ENCODE results near the gene R3HDM2.

R3HDM2 gene

GRCh38 chr12:57260366-57260765, 170.5 kb downstream of the R3HDM2 start:
- DNase-seq, result no peak

- DNase-seq, result no peak
These were observed 171.6 kb downstream of the R3HDM2 start for GRCh38 chr12:57258977-57259970.

GRCh38 chr12:57255916-57256315, 174.9 kb downstream of the R3HDM2 start:
- DNase-seq, result no peak

GRCh38 chr12:57254506-57255280, 176.2 kb downstream of the R3HDM2 start:
- DNase-seq, result no peak

GRCh38 chr12:57250956-57251355, 179.9 kb downstream of the R3HDM2 start, which contains the start of gene STAC3:
Gene STAC3, minus strand, starts transcription at chr12:57251187. Its CDS starts 1,551 bp downstream, at chr12:57249636.
- DNase-seq, result no peak

- DNase-seq, result no peak
These were observed 180.3 kb downstream of the R3HDM2 start for GRCh38 chr12:57250541-57250940.

GRCh38 chr12:57248934-57249742, 181.7 kb downstream of the R3HDM2 start:
- peak; percentile 83 for DNase-seq

GRCh38 chr12:57247041-57247440, 183.8 kb downstream of the R3HDM2 start:
- DNase-seq, result no peak

- DNase-seq, result no peak
These were observed 186.5 kb downstream of the R3HDM2 start for GRCh38 chr12:57244312-57244696.

GRCh38 chr12:57243521-57244311, 187.1 kb downstream of the R3HDM2 start:
- DNase-seq, result peak; percentile 68

- no peak for DNase-seq
These were observed 188.0 kb downstream of the R3HDM2 start for GRCh38 chr12:57242691-57243454.

GRCh38 chr12:57242329-57242690, 188.5 kb downstream of the R3HDM2 start:
- DNase-seq, result no peak

- no peak for DNase-seq
These were observed 189.2 kb downstream of the R3HDM2 start for GRCh38 chr12:57241402-57242310.

- no peak for DNase-seq
These were observed 189.9 kb downstream of the R3HDM2 start for GRCh38 chr12:57240926-57241401.

GRCh38 chr12:57240066-57240921, 190.5 kb downstream of the R3HDM2 start:
- DNase-seq, result peak; percentile 53

- no peak for DNase-seq
These were observed 191.2 kb downstream of the R3HDM2 start for GRCh38 chr12:57239587-57240065.

GRCh38 chr12:57238854-57239554, 191.8 kb downstream of the R3HDM2 start:
- DNase-seq, result peak; percentile 85

Data from inflammatory macrophage treated with lipopolysaccharide for 4 hours (primary cell).